H54 (cell line): ENCODE measurements around the gene TBC1D5.
"Not testable (repeated sequence)": the region's sequence is repeated elsewhere in the genome, so short reads cannot be mapped to it uniquely, and the experiment has no call there.

Experiments
- DNase-seq: peaks from one replicate; pipeline ENCODE4 v3.0.0; 2011; ENCODE audit warnings: low spot score, mixed read lengths; ENCODE audit not compliant: insufficient read length
- FAIRE-seq: peaks from 3 replicates; lab custom pipeline; 2011; peaks lifted over from hg19 to GRCh38; lab: Jason Lieb, UNC
- POLR2A ChIP-seq: IDR thresholded peaks from 2 replicates; pipeline ENCODE4 v1.6.1; 2011; ENCODE audit warnings: low read depth, mild to moderate bottlenecking, low read length

Gene TBC1D5

DNA sequence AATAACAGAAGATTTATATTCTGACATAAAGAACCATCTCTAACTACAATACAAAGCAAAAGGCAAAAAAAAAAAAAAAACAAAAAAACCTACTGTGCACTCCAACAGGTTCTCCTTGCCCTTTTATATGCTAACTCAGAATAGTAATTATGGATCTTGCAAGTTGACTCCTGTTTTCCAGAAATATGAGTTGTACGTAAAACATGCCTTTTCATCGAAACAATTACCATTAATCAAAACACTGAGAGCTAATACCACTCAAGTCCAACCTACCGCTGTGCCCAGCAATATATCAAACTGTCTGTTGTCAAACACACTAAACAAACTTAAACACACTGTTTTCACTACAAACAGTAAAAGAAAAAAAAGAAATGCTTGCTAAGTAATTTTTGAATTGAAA is 389.8 kb downstream of the TBC1D5 start:
- DNase-seq = no peak
- FAIRE-seq = no peak
- no peak for TF ChIP-seq POLR2A

DNA sequence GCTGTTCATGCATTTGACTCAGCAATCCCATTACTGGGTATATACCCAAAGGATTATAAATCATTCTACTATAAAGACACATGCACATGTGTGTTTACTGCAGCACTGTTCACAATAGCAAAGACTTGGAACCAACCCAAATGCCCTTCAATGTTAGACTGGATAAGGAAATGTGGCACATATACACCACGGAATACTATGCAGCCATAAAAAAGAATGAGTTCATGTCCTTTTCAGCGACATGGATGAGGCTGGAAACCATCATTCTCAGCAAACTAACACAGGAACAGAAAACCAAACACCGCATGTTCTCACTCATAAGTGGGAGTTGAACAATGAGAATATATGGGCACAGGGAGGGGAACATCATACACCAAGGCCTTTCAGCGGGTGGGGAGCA is 391.2 kb downstream of the TBC1D5 start:
- not testable (repeated sequence) for FAIRE-seq, DNase-seq

DNA sequence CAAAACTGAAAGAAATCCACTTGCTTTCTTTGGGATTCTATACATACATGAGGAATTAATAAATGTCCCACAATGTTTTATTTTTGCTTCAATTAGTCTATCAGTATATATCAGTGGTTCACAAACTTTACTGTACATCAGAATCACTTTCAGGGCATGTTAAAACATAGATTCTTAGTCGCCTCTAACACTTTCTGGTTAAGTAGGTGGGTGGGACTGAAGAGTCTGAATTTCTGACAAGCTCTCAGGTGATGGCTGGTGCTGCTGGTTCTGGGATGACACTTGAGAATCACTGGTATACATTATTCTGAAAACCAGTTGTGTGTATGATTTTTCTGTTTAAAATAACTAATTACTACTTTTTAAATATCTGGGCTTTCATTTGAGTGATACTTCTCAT is 393.3 kb downstream of the TBC1D5 start:
- DNase-seq (no peak), FAIRE-seq (no peak)
- TF ChIP-seq POLR2A = no peak

DNA sequence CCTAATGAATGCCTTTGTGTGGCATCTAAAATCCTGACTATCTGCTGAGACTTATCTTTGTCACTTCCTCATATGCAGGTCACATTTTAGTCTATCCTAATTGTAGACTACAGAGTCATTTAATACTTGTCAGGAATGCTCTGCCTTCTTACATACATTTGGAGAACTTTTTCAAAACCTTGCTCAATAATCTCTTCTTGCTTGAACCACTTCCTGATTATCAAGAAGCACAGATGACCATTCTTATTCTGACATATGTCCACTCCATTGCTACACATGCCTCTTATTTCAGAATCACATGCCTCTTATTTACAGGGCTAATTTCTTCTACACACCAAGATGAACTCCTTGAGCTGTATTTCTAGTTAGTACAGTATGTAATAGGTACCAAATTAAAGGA is 400.3 kb downstream of the TBC1D5 start:
- no peak for DNase-seq
- no peak for TF ChIP-seq POLR2A
- FAIRE-seq = peak; percentile 48

DNA sequence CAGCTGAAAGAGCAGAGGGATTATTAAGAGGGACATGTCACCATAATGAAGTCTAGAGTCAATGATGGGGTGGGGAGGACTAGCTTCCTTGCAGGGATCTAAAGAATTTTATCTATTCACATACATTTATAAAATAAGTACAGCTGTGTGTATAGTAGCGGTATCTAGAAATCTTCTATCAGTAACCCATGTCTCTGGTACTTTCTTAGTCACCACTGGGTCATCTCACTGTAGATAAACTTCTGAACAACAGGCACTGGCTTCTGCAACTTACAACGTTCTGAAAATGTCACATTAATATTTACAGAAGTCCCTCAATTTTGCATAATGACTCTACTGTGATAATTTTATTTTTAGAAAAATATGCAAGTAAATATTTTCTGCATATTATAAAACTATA is 401.7 kb downstream of the TBC1D5 start:
- DNase-seq (no peak), FAIRE-seq (no peak)
- TF ChIP-seq POLR2A = no peak

DNA sequence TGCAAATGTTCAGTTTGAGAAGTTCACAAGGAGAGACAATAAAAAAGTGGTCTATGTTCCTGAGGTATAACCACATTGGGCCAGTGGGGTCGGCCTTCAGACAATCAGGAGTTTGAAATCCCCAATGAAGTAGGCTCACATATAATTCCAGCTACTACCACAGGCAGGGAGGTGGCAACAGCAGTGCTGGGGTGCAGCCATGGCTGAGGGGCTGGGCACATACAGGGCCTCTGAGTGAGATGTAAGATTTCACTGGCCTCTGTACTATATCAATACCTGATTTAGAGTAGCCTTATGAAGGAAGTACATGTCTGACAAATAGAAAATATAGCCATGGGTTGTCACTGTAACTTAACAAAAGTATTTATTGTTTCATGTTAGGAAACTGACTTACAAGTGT is 402.2 kb downstream of the TBC1D5 start:
- no peak for FAIRE-seq
- TF ChIP-seq POLR2A = no peak

DNA sequence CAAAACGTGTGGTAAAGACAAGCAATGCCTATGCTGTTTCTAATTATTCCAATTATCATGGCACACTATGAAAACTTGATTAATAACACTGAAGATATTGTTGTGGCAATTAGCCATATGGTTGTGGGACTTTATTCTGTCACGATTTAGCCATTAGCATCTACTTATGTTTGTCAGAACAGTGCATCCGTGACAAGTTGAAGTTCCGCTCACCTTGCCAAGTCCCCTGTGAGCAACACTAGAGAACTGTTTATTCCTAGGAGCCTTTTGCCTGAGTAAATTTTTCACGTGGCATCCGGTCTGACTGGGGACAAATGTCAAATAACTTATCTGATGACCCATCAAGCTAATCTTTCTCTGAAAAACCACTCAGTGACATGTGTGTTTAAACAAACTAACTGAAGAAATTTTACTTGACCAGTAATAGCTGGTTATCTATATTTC is 403.3 kb downstream of the TBC1D5 start:
- FAIRE-seq = peak; percentile 66
- TF ChIP-seq POLR2A = no peak
- DNase-seq = no peak

More for the DNA sequence above, 402.2 kb downstream of the TBC1D5 start:
- no peak for DNase-seq

DNA sequence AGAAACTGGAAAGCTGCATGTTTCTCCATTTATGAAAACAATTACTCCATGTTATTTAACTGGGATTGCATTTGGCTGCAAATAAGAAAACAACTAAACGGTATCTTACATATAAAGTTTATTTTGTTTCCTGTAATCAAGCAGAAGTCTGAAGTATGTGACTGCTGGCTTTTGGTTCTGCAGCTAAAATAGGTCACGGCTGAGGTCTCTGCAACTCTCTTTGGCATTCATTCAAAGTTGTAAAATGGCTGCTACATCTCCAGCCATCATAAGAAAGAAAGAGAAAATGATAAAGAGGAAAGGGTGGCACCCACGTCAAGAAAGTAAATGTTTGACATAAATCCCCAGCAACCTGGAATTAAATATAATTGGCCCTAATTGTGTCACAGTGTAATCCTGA is 406.1 kb downstream of the TBC1D5 start:
- DNase-seq = no peak
- FAIRE-seq = no peak
- TF ChIP-seq POLR2A = no peak

DNA sequence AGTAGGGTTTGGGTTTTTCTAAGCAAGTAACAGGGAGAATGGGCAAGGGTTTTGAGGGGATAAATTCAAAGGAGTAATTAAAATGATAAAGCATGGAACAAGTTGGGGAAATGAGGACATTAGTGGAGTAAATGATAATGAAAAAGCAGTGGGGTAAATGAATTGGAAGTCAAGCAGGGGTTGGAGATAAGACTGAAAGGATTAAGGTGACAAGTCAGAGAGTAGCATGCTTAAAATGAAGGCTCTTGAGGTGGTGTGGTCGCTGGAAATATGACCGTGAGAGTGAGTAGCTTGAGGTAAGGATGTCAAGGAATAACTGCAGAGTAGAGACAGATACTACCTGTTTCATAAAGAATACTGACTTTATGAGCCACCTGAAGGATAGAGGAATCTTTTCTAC is 408.5 kb downstream of the TBC1D5 start:
- FAIRE-seq (no peak), DNase-seq (no peak)
- TF ChIP-seq POLR2A = no peak

DNA sequence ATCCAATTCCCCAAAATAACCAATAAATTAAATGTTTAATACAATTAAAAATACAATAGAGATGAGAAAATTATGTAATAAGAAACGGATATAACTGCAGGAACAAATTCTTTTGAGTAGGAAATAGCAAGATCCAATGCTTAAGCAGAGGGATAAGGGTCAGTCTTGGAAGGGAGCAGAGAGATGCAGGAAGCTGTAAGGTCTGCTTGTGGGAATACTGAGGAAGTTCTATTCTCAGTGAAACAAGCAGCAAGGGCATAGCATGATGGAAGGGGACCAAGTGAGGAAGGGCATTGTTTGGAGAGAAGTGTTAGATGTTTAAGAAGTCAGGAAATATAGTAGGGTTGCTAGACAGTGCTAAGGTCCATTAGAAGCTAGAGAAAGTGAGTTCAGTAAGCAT is 409.0 kb downstream of the TBC1D5 start:
- no peak for TF ChIP-seq POLR2A
- FAIRE-seq (no peak), DNase-seq (no peak)

DNA sequence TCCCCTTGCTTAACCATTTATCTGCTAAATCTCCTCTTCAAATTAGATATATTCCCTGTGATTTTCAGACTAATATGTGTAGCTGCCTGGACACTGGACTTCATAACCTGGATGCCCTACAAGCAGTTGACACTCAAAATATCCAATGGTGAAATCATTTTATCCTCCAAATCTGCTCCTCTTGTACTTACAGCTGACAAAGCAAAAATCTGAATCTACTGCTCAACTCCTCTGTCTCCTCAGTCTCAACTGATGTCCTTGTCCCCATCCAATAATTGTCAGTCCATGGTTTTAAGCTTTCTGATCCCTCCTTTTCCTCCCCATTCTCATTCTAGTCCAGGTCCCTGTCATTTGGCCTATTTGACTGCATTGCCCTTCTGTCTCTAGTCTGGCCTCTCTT is 411.8 kb downstream of the TBC1D5 start:
- FAIRE-seq (no peak), DNase-seq (no peak)
- no peak for TF ChIP-seq POLR2A

DNA sequence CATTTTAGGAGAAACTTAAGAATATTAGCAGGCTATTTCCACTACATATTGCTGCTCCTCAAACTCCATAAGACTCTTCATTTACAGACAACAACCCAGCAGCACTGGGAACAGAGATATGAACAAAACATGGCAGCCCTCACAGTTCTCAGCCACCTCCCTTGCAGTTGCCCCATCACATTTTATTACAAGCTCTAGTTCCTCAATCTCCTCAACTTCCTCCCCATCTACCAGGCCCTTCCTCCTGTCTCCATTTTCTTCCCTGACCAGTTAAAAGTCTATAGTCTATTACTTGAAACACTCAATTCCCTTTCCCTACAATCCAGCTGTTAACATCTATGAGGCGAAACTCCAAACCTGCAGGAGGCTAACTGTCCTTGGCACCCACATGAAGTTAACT is 412.5 kb downstream of the TBC1D5 start:
- DNase-seq (no peak), FAIRE-seq (no peak)
- no peak for TF ChIP-seq POLR2A

DNA sequence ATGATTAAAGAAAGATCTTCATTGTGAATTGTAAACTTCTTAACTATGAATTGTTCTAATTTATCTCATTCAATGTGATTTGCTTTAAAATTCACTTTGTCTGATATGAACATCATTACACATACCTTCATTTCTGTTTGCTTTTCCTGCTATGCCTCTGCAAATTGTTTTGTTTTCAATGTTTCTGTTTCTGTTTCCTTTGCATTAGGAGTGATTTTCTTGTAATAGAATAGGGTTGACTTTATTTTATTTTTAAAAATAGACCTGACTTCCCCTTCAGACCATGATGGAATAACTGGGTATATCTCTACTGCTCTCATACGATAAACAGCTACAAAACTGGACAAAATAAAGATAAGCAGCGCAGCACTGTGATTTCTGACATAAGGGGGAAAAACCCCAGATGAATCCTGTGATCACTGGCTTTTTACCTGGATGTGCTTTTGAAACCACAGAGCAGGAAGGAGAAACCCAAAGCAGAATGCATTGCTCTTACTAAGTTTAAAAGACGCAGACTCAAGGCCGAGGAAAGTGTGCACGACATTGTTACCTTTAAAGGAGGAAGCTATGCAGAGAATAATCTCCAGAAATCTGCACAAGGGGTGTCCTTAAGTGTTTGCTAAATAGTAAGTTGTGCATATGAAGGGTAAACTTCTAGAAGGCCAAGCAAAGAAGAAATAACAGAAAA is 420.2 kb downstream of the TBC1D5 start:
- TF ChIP-seq POLR2A = no peak
- DNase-seq (no peak), FAIRE-seq (no peak)

DNA sequence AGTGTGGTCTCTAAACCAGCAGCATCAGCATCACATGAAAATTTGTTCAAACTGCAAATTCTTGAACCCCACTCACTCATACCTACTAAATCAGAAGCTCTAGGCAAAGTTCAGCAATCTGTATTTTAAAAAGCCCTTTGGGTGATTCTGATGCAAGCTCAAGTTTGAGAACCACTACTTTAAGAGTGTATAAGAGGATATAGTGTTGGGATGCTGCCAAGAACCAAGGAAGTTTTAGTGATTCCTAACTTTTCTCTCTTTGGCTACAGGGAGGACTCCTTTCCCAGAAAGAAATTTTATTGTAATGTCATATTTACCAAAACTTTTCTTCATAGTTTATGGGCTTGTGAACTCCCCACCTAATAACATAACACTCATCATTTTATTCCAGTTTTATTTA is 422.2 kb downstream of the TBC1D5 start:
- no peak for FAIRE-seq
- no peak for TF ChIP-seq POLR2A
- no peak for DNase-seq

DNA sequence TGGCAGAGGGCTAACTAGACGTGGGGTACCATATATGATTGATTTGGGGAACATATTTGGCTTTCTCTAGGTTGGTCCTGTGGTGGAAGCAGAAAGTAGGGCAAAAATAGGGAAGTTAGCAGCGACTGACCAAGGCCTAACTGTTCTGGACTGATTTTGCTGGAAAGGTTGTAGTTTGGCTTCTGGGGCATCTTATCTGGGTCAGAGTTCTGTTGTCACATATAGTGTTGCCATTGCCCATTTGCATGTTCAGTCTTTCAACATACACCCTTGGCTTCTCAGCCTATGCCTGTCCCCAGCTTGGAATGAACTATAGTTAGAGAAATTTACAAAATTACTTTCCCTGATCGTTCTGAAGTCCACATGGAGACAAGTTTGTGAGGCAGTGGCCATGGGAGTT is 426.5 kb downstream of the TBC1D5 start:
- no peak for FAIRE-seq
- no peak for TF ChIP-seq POLR2A

DNA sequence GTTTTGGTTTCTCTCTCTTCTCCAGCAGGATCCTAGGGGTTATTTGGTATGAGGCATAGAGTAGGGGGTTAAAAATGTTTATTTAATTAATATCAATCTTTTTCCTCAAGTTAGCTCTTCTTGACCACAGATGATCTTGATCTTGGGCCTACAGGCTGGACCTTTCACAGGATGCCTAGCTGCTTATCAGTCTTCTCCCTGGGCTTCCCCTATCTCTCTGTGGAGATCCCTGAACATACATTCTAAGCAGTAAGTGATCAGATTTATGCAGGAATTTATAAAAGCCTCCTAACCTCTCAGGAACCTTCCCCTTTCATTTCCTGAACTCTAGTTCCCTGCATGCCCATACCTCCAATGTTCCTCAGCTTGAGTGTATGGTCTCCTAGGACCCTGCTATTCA is 428.3 kb downstream of the TBC1D5 start:
- DNase-seq (no peak), FAIRE-seq (no peak)
- no peak for TF ChIP-seq POLR2A

More for the DNA sequence above, 426.5 kb downstream of the TBC1D5 start:
- DNase-seq = no peak
